IMR-90 (cell line): ENCODE measurements around the gene ZNF385C.

ENCODE experiments used
- CHD1 ChIP-seq: IDR thresholded peaks from 2 replicates; pipeline ENCODE4 v1.6.1; 2012; ENCODE audit warnings: low read depth, low read length, improper control_type of control experiment
- CTCF ChIP-seq: conservative IDR thresholded peaks from 2 replicates; pipeline ENCODE4 v1.5.1; 2012; ENCODE audit warnings: mild to moderate bottlenecking, low read depth, low read length, improper control_type of control experiment
- FOS ChIP-seq: fragments of 150-350 bp; IDR thresholded peaks from 2 replicates; pipeline ENCODE4 v1.6.1; 2016; ENCODE audit warnings: low read depth, low read length
- MXI1 ChIP-seq: IDR thresholded peaks from 2 replicates; pipeline ENCODE4 v1.6.1; 2012; ENCODE audit warnings: low read depth, mild to moderate bottlenecking, low read length, moderate library complexity, borderline replicate concordance
- NFE2L2 ChIP-seq: fragments of 150-350 bp; IDR thresholded peaks from 2 replicates; pipeline ENCODE4 v1.6.1; 2016; ENCODE audit warnings: low read depth, mild to moderate bottlenecking, low read length
- POLR2A ChIP-seq: IDR thresholded peaks from 2 replicates; pipeline ENCODE4 v1.6.1; 2012; ENCODE audit warnings: mild to moderate bottlenecking, low read depth, low read length
- RAD21 ChIP-seq: IDR thresholded peaks from 2 replicates; pipeline ENCODE4 v1.6.1; 2012; ENCODE audit warnings: low read length, improper control_type of control experiment
- RCOR1 ChIP-seq: IDR thresholded peaks from 2 replicates; pipeline ENCODE4 v1.6.1; 2012; ENCODE audit warnings: mild to moderate bottlenecking, low read length, improper control_type of control experiment; ENCODE audit not compliant: insufficient replicate concordance

DNA sequence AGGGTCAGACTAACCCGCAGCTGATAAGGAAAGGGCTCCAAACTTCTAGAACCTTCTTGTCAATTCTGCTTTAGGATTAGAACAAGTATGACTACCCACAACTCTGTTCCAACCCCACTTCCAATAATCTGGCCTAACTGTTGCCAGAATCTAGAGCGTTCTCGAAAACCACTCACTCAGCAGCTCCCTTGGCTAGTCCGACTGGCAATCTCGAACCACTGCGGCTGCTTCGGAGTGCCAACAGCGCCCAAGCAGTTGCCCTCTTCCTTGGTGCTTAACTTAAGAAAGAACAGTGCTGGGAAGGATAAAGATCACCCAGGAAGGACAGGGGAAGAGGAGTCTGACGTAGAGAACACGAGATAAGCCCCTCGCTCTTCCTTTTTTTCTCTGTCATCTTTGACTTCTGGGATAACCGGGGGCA is 81.9 kb downstream of the ZNF385C start:
- no peak for TF ChIP-seq CTCF
- no peak for TF ChIP-seq RCOR1
- TF ChIP-seq POLR2A = no peak
- TF ChIP-seq FOS = no peak
- no peak for TF ChIP-seq MXI1
- TF ChIP-seq NFE2L2 = no peak
- TF ChIP-seq RAD21 = no peak
- no peak for TF ChIP-seq CHD1
